ENCODE data around the gene CA6.

DNA sequence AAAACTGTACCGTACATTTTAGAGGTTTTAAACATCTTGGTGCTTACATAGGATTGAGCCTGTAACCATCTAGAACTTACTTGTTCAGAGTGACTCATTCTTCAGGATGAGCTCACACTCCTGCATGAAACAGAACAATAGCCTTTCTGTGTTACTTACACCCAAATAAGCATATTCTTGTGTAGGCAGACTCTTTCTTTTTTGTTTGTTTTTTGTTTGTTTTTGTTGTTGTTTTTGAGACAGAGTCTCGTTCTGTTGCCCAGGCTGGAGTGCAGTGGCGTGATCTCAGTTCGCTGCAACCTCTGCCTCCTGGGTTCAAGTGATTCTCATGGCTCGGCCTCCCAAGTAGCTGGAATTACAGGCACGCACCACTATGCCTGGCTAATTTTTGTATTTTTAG, 3.8 kb upstream of the CA6 start:
- TF ChIP-seq, protein P1, sequence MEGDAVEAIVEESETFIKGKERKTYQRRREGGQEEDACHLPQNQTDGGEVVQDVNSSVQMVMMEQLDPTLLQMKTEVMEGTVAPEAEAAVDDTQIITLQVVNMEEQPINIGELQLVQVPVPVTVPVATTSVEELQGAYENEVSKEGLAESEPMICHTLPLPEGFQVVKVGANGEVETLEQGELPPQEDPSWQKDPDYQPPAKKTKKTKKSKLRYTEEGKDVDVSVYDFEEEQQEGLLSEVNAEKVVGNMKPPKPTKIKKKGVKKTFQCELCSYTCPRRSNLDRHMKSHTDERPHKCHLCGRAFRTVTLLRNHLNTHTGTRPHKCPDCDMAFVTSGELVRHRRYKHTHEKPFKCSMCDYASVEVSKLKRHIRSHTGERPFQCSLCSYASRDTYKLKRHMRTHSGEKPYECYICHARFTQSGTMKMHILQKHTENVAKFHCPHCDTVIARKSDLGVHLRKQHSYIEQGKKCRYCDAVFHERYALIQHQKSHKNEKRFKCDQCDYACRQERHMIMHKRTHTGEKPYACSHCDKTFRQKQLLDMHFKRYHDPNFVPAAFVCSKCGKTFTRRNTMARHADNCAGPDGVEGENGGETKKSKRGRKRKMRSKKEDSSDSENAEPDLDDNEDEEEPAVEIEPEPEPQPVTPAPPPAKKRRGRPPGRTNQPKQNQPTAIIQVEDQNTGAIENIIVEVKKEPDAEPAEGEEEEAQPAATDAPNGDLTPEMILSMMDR (IDR thresholded peaks at IDR 0.05): no peak
- TF ChIP-seq POLR2AphosphoS5 (IDR thresholded peaks at IDR 0.05; ENCODE audit: insufficient read depth in 1 of 2, low read depth in 1 of 2): peak in 1 of 2 donors; percentile 26
